IMR-90 (cell line): ENCODE results near the gene VPS35L. TPM values are rescaled to one million over a fixed set of nuclear protein-coding genes. Genes with fewer than 3 reads are reported as not detected.

Experiments used
- ATAC-seq: fragments of 200-7000 bp; cut with Tn5 transposase; 2 replicates; pipeline ENCODE4 v1.9.1; 2020; ENCODE audit warnings: low read depth, mild to moderate bottlenecking, moderate library complexity
- BruUV-seq: library from RNA; stranded (reverse); fragments of 400-500 nt; replicated peaks from 2 replicates; lab custom pipeline; 2021; lab: Mats Ljungman, UMichigan
- CTCF ChIA-PET: fragments of 300-600 bp; formaldehyde crosslinking; extraction: SDS; loops from one replicate; lab custom pipeline; 2021; ENCODE audit warnings: antibody characterized with exemption; lab: Yijun Ruan, JAX
- POLR2A ChIA-PET: fragments of 300-600 bp; sonication (Branson Sonifier 250); formaldehyde crosslinking; loops from one replicate; lab custom pipeline; 2022; ENCODE audit warnings: antibody characterized with exemption; ENCODE audit not compliant: unreplicated experiment; lab: Charles Lee
- DNase-seq: peaks from one replicate; pipeline ENCODE4 v3.0.0; 2013
- H2AFZ ChIP-seq: replicated peaks from 2 replicates; pipeline ENCODE3; 2013; ENCODE audit warnings: low read length, mild to moderate bottlenecking; ENCODE audit not compliant: poor library complexity
- H2AK5ac ChIP-seq: 2 replicates; pipeline ENCODE4 v1.6.1; 2013; ENCODE audit warnings: low read depth, low read length, inconsistent platforms
- H2AK9ac ChIP-seq: replicated peaks from 2 replicates; pipeline ENCODE3; 2013; ENCODE audit warnings: mild to moderate bottlenecking, low read depth, low read length, moderate library complexity; ENCODE audit not compliant: poor library complexity
- H2BK120ac ChIP-seq: 2 replicates; pipeline ENCODE4 v1.6.1; 2013; ENCODE audit warnings: low read depth, low read length, inconsistent platforms
- H2BK15ac ChIP-seq: 3 replicates; pipeline ENCODE4 v1.6.1; 2013; ENCODE audit warnings: low read depth, low read length, inconsistent platforms
- H2BK20ac ChIP-seq: 2 replicates; pipeline ENCODE4 v1.6.1; 2013; ENCODE audit warnings: low read depth, mild to moderate bottlenecking, inconsistent platforms, low read length, moderate library complexity
- H2BK5ac ChIP-seq: 2 replicates; pipeline ENCODE4 v1.6.1; 2013; ENCODE audit warnings: mild to moderate bottlenecking, low read depth, low read length, inconsistent platforms; ENCODE audit not compliant: poor library complexity, severe bottlenecking
- H3K14ac ChIP-seq: replicated peaks from 2 replicates; pipeline ENCODE4 v1.6.1; 2013; ENCODE audit warnings: low read depth, low read length, inconsistent platforms
- H3K18ac ChIP-seq: 2 replicates; pipeline ENCODE4 v1.6.1; 2013; ENCODE audit warnings: low read depth, low read length, control low read depth
- H3K23ac ChIP-seq: 2 replicates; pipeline ENCODE4 v1.6.1; 2013; ENCODE audit warnings: low read depth, low read length, inconsistent platforms
- H3K27ac ChIP-seq: 2 replicates; pipeline ENCODE4 v1.5.1; 2013; ENCODE audit warnings: mild to moderate bottlenecking, control low read depth, low read length; ENCODE audit not compliant: insufficient read depth
- H3K27me3 ChIP-seq: 2 replicates; pipeline ENCODE4 v1.6.1; 2013; ENCODE audit warnings: low read length; ENCODE audit not compliant: control insufficient read depth, insufficient read depth
- H3K36me3 ChIP-seq: 2 replicates; pipeline ENCODE4 v1.6.1; 2013; ENCODE audit warnings: low read length, mixed read lengths; ENCODE audit not compliant: control insufficient read depth, insufficient read depth
- H3K4ac ChIP-seq: 2 replicates; pipeline ENCODE4 v1.6.1; 2013; ENCODE audit warnings: low read depth, low read length, inconsistent platforms
- H3K4me1 ChIP-seq: 2 replicates; pipeline ENCODE4 v1.6.1; 2013; ENCODE audit warnings: low read length, mixed read lengths; ENCODE audit not compliant: control insufficient read depth, insufficient read depth
- H3K4me2 ChIP-seq: 2 replicates; pipeline ENCODE4 v1.6.1; 2013; ENCODE audit warnings: low read depth, mild to moderate bottlenecking, control low read depth, low read length, moderate library complexity
- H3K4me3 ChIP-seq: 2 replicates; pipeline ENCODE4 v1.5.1; 2013; ENCODE audit warnings: low read depth, mild to moderate bottlenecking, control low read depth, low read length, moderate library complexity; ENCODE audit not compliant: insufficient read depth
- H3K56ac ChIP-seq: 2 replicates; pipeline ENCODE4 v1.6.1; 2013; ENCODE audit warnings: low read length, inconsistent platforms; ENCODE audit not compliant: insufficient read depth; ENCODE audit errors: extremely low read depth
- H3K79me1 ChIP-seq, 2 experiments: 2 replicates each; pipeline ENCODE4 v1.6.1; 2013; ENCODE audit warnings: low read length in 2 of 2, inconsistent platforms in 1 of 2, low read depth in 1 of 2
- H3K9ac ChIP-seq: 2 replicates; pipeline ENCODE4 v1.6.1; 2013; ENCODE audit warnings: low read depth, low read length, control low read depth
- H3K9me1 ChIP-seq: 2 replicates; pipeline ENCODE4 v1.6.1; 2013; ENCODE audit warnings: low read length, inconsistent platforms; ENCODE audit not compliant: insufficient read depth
- H3K9me3 ChIP-seq: 2 replicates; pipeline ENCODE4 v1.6.1; 2013; ENCODE audit warnings: low read length; ENCODE audit not compliant: control insufficient read depth, insufficient read depth
- H4K20me1 ChIP-seq: 2 replicates; pipeline ENCODE4 v1.6.1; 2013; ENCODE audit warnings: low read length, inconsistent platforms; ENCODE audit not compliant: insufficient read depth
- H4K5ac ChIP-seq: 2 replicates; pipeline ENCODE4 v1.6.1; 2013; ENCODE audit warnings: mild to moderate bottlenecking, low read depth, low read length, control low read depth
- H4K8ac ChIP-seq, 2 experiments: 2 replicates each; pipeline ENCODE4 v1.6.1; 2013; ENCODE audit warnings: low read depth in 2 of 2, low read length in 2 of 2, control low read depth in 1 of 2, inconsistent platforms in 1 of 2
- H4K91ac ChIP-seq: 2 replicates; pipeline ENCODE4 v1.6.1; 2013; ENCODE audit warnings: low read depth, low read length, inconsistent platforms; ENCODE audit not compliant: insufficient read depth
- CEBPB ChIP-seq: IDR thresholded peaks from 2 replicates; pipeline ENCODE4 v1.6.1; 2012; ENCODE audit warnings: low read depth, low read length, improper control_type of control experiment
- CHD1 ChIP-seq: IDR thresholded peaks from 2 replicates; pipeline ENCODE4 v1.6.1; 2012; ENCODE audit warnings: low read depth, low read length, improper control_type of control experiment
- FOS ChIP-seq: fragments of 150-350 bp; IDR thresholded peaks from 2 replicates; pipeline ENCODE4 v1.6.1; 2016; ENCODE audit warnings: low read depth, low read length
- MAFK ChIP-seq: IDR thresholded peaks from 2 replicates; pipeline ENCODE4 v1.6.1; 2012; ENCODE audit warnings: low read depth, low read length, improper control_type of control experiment
- MAZ ChIP-seq: IDR thresholded peaks from 2 replicates; pipeline ENCODE4 v1.6.1; 2012; ENCODE audit warnings: low read depth, mild to moderate bottlenecking, low read length, improper control_type of control experiment, moderate library complexity, borderline replicate concordance
- MXI1 ChIP-seq: IDR thresholded peaks from 2 replicates; pipeline ENCODE4 v1.6.1; 2012; ENCODE audit warnings: low read depth, mild to moderate bottlenecking, low read length, moderate library complexity, borderline replicate concordance
- NFE2L2 ChIP-seq: fragments of 150-350 bp; IDR thresholded peaks from 2 replicates; pipeline ENCODE4 v1.6.1; 2016; ENCODE audit warnings: low read depth, mild to moderate bottlenecking, low read length
- POLR2A ChIP-seq: IDR thresholded peaks from 2 replicates; pipeline ENCODE4 v1.6.1; 2012; ENCODE audit warnings: mild to moderate bottlenecking, low read depth, low read length
- RAD21 ChIP-seq: IDR thresholded peaks from 2 replicates; pipeline ENCODE4 v1.6.1; 2012; ENCODE audit warnings: low read length, improper control_type of control experiment
- RFX5 ChIP-seq: IDR thresholded peaks from 2 replicates; pipeline ENCODE4 v1.8.0; 2012; ENCODE audit warnings: low read depth, mild to moderate bottlenecking, low read length, moderate library complexity
- SMC3 ChIP-seq: fragments of 150-350 bp; IDR thresholded peaks from 2 replicates; pipeline ENCODE4 v1.6.1; 2016; ENCODE audit warnings: low read depth, mild to moderate bottlenecking, antibody characterized with exemption, low read length, moderate library complexity
- WGBS, 2 experiments: methylation state at CpG; one replicate each; pipeline versions ENCODE4 v1.1.5 to v1.1.7; 2013; ENCODE audit warnings: missing lambda C conversion rate in 2 of 2; ENCODE audit not compliant: insufficient read length in 1 of 2; ENCODE audit errors: extremely low coverage in 2 of 2; 5-methylcytosine and 5-hydroxymethylcytosine counted together
- dilution Hi-C: fragments of 300-500 bp; cut with HindIII; formaldehyde crosslinking; loops from one replicate; pipeline ENCODE4 v1.14.3; 2018; ENCODE audit warnings: low sequenced_read_pairs; ENCODE audit not compliant: unreplicated experiment
- in situ Hi-C: fragments of 300-500 bp; cut with MboI; formaldehyde crosslinking; loops from 3 replicates; pipeline ENCODE4 v1.14.3; 2019; ENCODE audit warnings: low sequenced_read_pairs, inconsistent platforms, mixed read lengths
- intact Hi-C: fragments of 100-400 bp; cut with micrococcal nuclease; formaldehyde crosslinking; loops from 2 replicates; pipeline ENCODE4 v1.10.0; 2022
- polyA plus RNA-seq, 3 experiments: library from polyadenylated mRNA; depleted of rRNA; stranded (reverse); fragments of >200 nt; gene quantifications; 2 replicates each; pipeline ENCODE4 v1.2.3, GENCODE V29; 2012; ENCODE audit warnings: low replicate concordance in 1 of 3
- total RNA-seq: library from RNA; depleted of rRNA; stranded (reverse); fragments of >200 nt; gene quantifications from 2 replicates; pipeline ENCODE4 v1.2.3, GENCODE V29; 2012
- TF ChIP-seq, protein P1 (sequence below): fragments of 150-350 bp; IDR thresholded peaks from 2 replicates; pipeline ENCODE4 v1.6.1; 2016; ENCODE audit warnings: low read depth, mild to moderate bottlenecking, low read length, moderate library complexity, borderline replicate concordance
- TF ChIP-seq, protein P2 (sequence below): conservative IDR thresholded peaks from 2 replicates; pipeline ENCODE4 v1.5.1; 2012; ENCODE audit warnings: mild to moderate bottlenecking, low read depth, low read length, improper control_type of control experiment
- TF ChIP-seq, protein P3 (sequence below): fragments of 150-350 bp; IDR thresholded peaks from 2 replicates; pipeline ENCODE4 v1.6.1; 2017; ENCODE audit warnings: mild to moderate bottlenecking, antibody characterized with exemption, low read length, low read depth

The VPS35L gene
- total and polyA plus RNA-seq, 2 of the 4 experiments (the other 2 are of a cell fraction): 28.0 to 40.1 TPM

DNA sequence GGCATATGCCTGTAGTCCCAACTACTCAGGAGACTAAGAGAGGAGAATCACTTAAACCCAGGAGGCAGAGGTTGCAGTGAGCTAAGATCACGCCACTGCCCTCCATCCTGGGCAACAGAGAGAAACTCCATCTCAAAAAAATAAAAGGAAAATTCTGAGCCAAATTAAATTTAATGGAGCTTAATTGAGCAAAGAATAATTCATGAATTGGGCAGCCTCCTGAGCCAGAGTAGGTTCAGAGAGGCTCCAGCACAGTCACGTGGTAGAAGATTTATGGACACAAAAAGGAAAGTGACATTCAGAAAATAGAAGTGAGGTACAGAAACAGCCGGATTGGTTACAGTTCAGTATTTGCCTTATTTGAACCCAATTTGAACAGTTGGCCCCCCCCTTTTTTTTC is 10.9 kb downstream of the VPS35L start:
- dilution Hi-C loops: no loop called here
- Histone ChIP-seq H2BK20ac (no peak overlapping the region), H4K91ac (no peak overlapping the region), H3K27ac (no peak overlapping the region), H2AK5ac (no peak overlapping the region), H3K9ac (no peak overlapping the region), H2BK15ac (no peak overlapping the region), H4K5ac (no peak overlapping the region), H3K9me3 (peaks cover 8% of the 10 kb centered on the region), H3K23ac (no peak overlapping the region), H3K14ac (no peak overlapping the region), H2AFZ (no peak overlapping the region), H4K20me1 (no peaks in the 10 kb centered on the region), H3K27me3 (no peaks in the 10 kb centered on the region), H2BK5ac (no peak overlapping the region), H3K4me2 (no peak overlapping the region), H4K8ac (no peak overlapping the region), H3K79me1 (peaks cover 5 to 27% of the 10 kb centered on the region in 2 experiments), H2AK9ac (no peak overlapping the region), H3K4ac (no peak overlapping the region), H2BK120ac (no peak overlapping the region), H3K4me1 (no peaks in the 10 kb centered on the region), H3K4me3 (no peak overlapping the region), H3K56ac (no peak overlapping the region), H3K36me3 (peaks cover 35% of the 10 kb centered on the region), H3K9me1 (no peaks in the 10 kb centered on the region), H3K18ac (no peak overlapping the region)
- DNase-seq (no peak), ATAC-seq (no peak)
- ChIA-PET POLR2A (no interaction called here), CTCF (interaction anchor here (0.6 kb wide), 1 partner anchor 333 kb away, joined by 5 read pairs; no protein-coding TSS in a partner anchor)
- TF ChIP-seq RAD21 (no peak), POLR2A (no peak), MAZ (no peak), CHD1 (no peak), SMC3 (no peak), MAFK (no peak), NFE2L2 (no peak), CEBPB (no peak), MXI1 (no peak), RFX5 (no peak), FOS (no peak)
- TF ChIP-seq, protein P1, sequence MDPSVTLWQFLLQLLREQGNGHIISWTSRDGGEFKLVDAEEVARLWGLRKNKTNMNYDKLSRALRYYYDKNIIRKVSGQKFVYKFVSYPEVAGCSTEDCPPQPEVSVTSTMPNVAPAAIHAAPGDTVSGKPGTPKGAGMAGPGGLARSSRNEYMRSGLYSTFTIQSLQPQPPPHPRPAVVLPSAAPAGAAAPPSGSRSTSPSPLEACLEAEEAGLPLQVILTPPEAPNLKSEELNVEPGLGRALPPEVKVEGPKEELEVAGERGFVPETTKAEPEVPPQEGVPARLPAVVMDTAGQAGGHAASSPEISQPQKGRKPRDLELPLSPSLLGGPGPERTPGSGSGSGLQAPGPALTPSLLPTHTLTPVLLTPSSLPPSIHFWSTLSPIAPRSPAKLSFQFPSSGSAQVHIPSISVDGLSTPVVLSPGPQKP: no peak
- TF ChIP-seq, protein P2, sequence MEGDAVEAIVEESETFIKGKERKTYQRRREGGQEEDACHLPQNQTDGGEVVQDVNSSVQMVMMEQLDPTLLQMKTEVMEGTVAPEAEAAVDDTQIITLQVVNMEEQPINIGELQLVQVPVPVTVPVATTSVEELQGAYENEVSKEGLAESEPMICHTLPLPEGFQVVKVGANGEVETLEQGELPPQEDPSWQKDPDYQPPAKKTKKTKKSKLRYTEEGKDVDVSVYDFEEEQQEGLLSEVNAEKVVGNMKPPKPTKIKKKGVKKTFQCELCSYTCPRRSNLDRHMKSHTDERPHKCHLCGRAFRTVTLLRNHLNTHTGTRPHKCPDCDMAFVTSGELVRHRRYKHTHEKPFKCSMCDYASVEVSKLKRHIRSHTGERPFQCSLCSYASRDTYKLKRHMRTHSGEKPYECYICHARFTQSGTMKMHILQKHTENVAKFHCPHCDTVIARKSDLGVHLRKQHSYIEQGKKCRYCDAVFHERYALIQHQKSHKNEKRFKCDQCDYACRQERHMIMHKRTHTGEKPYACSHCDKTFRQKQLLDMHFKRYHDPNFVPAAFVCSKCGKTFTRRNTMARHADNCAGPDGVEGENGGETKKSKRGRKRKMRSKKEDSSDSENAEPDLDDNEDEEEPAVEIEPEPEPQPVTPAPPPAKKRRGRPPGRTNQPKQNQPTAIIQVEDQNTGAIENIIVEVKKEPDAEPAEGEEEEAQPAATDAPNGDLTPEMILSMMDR: no peak
- TF ChIP-seq, protein P3, sequence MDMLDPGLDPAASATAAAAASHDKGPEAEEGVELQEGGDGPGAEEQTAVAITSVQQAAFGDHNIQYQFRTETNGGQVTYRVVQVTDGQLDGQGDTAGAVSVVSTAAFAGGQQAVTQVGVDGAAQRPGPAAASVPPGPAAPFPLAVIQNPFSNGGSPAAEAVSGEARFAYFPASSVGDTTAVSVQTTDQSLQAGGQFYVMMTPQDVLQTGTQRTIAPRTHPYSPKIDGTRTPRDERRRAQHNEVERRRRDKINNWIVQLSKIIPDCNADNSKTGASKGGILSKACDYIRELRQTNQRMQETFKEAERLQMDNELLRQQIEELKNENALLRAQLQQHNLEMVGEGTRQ: no peak
- WGBS, 2 experiments: no CpG with 5 or more reads among the region's 3 CpGs
- in situ Hi-C loops: no loop called here
- intact Hi-C loops: no loop called here
- no TSS peak for BruUV-seq
